Ishikawa (cell line): ENCODE results near the gene RANBP9.

Experiments
- CEBPB ChIP-seq: IDR thresholded peaks from 2 replicates; pipeline ENCODE4 v1.6.1; 2012
- CREB1 ChIP-seq: IDR thresholded peaks from 2 replicates; pipeline ENCODE4 v1.6.1; 2012; ENCODE audit warnings: low read depth
- EGR1 ChIP-seq: IDR thresholded peaks from 2 replicates; pipeline ENCODE4 v1.6.1; 2012
- EP300 ChIP-seq: IDR thresholded peaks from 2 replicates; pipeline ENCODE4 v1.6.1; 2012; ENCODE audit warnings: borderline replicate concordance
- FOXM1 ChIP-seq: IDR thresholded peaks from 2 replicates; pipeline ENCODE4 v1.6.1; 2012; ENCODE audit warnings: low read depth, borderline replicate concordance
- MAX ChIP-seq: IDR thresholded peaks from 2 replicates; pipeline ENCODE4 v1.6.1; 2012
- NFIC ChIP-seq: IDR thresholded peaks from 2 replicates; pipeline ENCODE4 v1.6.1; 2012
- RAD21 ChIP-seq: IDR thresholded peaks from 2 replicates; pipeline ENCODE4 v1.6.1; 2012; ENCODE audit warnings: low read depth
- REST ChIP-seq: IDR thresholded peaks from 2 replicates; pipeline ENCODE4 v1.6.1; 2012; ENCODE audit warnings: low read depth, mild to moderate bottlenecking
- TAF1 ChIP-seq: IDR thresholded peaks from 2 replicates; pipeline ENCODE4 v1.6.1; 2012; ENCODE audit warnings: low read depth, mild to moderate bottlenecking
- TCF12 ChIP-seq: IDR thresholded peaks from 2 replicates; pipeline ENCODE4 v1.6.1; 2012; ENCODE audit warnings: low read depth
- TEAD4 ChIP-seq: IDR thresholded peaks from 2 replicates; pipeline ENCODE4 v1.6.1; 2012
- USF1 ChIP-seq: IDR thresholded peaks from 2 replicates; pipeline ENCODE4 v1.6.1; 2012
- ZBTB7A ChIP-seq: IDR thresholded peaks from 2 replicates; pipeline ENCODE4 v1.6.1; 2012; ENCODE audit warnings: low read depth

GRCh38 chr6:13579911-13580310 is 131.7 kb downstream of the RANBP9 start:
- no peak for TF ChIP-seq RAD21
- TF ChIP-seq MAX = no peak
- TF ChIP-seq REST = no peak
- no peak for TF ChIP-seq EP300
- no peak for TF ChIP-seq NFIC
- no peak for TF ChIP-seq FOXM1
- no peak for TF ChIP-seq TAF1
- no peak for TF ChIP-seq EGR1
- no peak for TF ChIP-seq TCF12
- no peak for TF ChIP-seq TEAD4
- no peak for TF ChIP-seq ZBTB7A
- no peak for TF ChIP-seq CEBPB
- no peak for TF ChIP-seq CREB1
- no peak for TF ChIP-seq USF1
